B cell (primary cell): ENCODE results near the gene AP1M2. TPM values are rescaled to one million over a fixed set of nuclear protein-coding genes. Genes with fewer than 3 reads are reported as not detected.

ENCODE experiments used
- ATAC-seq: fragments of 200-7000 bp; cut with Tn5 transposase; one replicate; pipeline ENCODE4 v1.10.0; 2021; ENCODE audit warnings: low read depth, mild to moderate bottlenecking, moderate number of reproducible peaks, moderate library complexity
- CTCF ChIA-PET: fragments of 350-600 bp; sonication (Branson Sonifier 250); formaldehyde crosslinking; loops from one replicate; lab custom pipeline; 2021; ENCODE audit warnings: antibody characterized with exemption, inconsistent platforms; lab: Charles Lee
- POLR2A ChIA-PET: fragments of 350-600 bp; sonication (Branson Sonifier 250); formaldehyde crosslinking; loops from one replicate; lab custom pipeline; 2021; ENCODE audit warnings: antibody characterized with exemption; lab: Charles Lee
- DNase-seq: peaks from one replicate; pipeline ENCODE4 v3.0.0; 2013
- H2AFZ ChIP-seq: 2 replicates; pipeline ENCODE4 v1.6.1; 2012; ENCODE audit warnings: mild to moderate bottlenecking, low read depth, low read length; ENCODE audit not compliant: insufficient read depth, poor library complexity, severe bottlenecking
- H3K27ac ChIP-seq, 2 donors: 1 replicate in 1 of 2; 2 replicates in 1 of 2; pipeline ENCODE4 v1.5.1; 2012 to 2013; ENCODE audit warnings: low read length in 2 of 2, mild to moderate bottlenecking in 2 of 2, moderate library complexity in 1 of 2
- H3K27me3 ChIP-seq, 4 experiments: fragments of 200-600 bp in 1 of 4; sonication (generic) in 1 of 4; replicated peaks in 1 of 4; 1 replicate in 2 of 4; 2 replicates in 2 of 4; pipeline versions ENCODE4 v1.6.1 to v1.7.0; 2013 to 2016; ENCODE audit warnings: low read length in 3 of 4, mild to moderate bottlenecking in 2 of 4, mixed read lengths in 1 of 4, moderate library complexity in 1 of 4; ENCODE audit not compliant: insufficient read depth in 4 of 4, control insufficient read depth in 3 of 4; ENCODE audit errors: control extremely low read depth in 1 of 4
- H3K36me3 ChIP-seq, 2 experiments: replicated peaks in 1 of 2; 1 replicate in 1 of 2; 2 replicates in 1 of 2; pipeline versions ENCODE4 v1.6.1 to v1.7.1; 2013; ENCODE audit warnings: low read length in 1 of 2; ENCODE audit not compliant: insufficient read depth in 2 of 2, control insufficient read depth in 1 of 2; ENCODE audit errors: control extremely low read depth in 1 of 2, extremely low read depth in 1 of 2
- H3K4me1 ChIP-seq, 2 donors: fragments of 200-600 bp in 1 of 2; sonication (generic) in 1 of 2; 1 replicate in 1 of 2; 2 replicates in 1 of 2; pipeline versions ENCODE4 v1.5.1 to v1.6.1; 2013 to 2017; ENCODE audit warnings: low read length in 2 of 2; ENCODE audit not compliant: control insufficient read depth in 2 of 2, insufficient read depth in 2 of 2
- H3K4me2 ChIP-seq: replicated peaks from 2 replicates; pipeline ENCODE3; 2012; ENCODE audit warnings: mild to moderate bottlenecking, low read depth, low read length; ENCODE audit not compliant: poor library complexity, severe bottlenecking
- H3K4me3 ChIP-seq, 5 experiments: fragments of 200-600 bp in 1 of 5; sonication (generic) in 1 of 5; 1 replicate in 3 of 5; 2 replicates in 2 of 5; pipeline versions ENCODE4 v1.5.1 to v1.7.0; 2011 to 2016; ENCODE audit warnings: low read length in 4 of 5, mild to moderate bottlenecking in 4 of 5, low read depth in 2 of 5, control low read depth in 1 of 5, moderate library complexity in 1 of 5; ENCODE audit not compliant: insufficient read depth in 1 of 5; ENCODE audit errors: control extremely low read depth in 1 of 5, extremely low read depth in 1 of 5
- H3K79me2 ChIP-seq: fragments of 200-600 bp; sonication (generic); one replicate; pipeline ENCODE4 v1.6.0; 2016; ENCODE audit warnings: low read length; ENCODE audit not compliant: control insufficient read depth, insufficient read depth
- H3K9ac ChIP-seq: fragments of 200-600 bp; sonication (generic); 2 replicates; pipeline ENCODE4 v1.6.1; 2017; ENCODE audit warnings: mild to moderate bottlenecking, low read length, moderate library complexity
- H3K9me3 ChIP-seq, 3 donors: one replicate each; pipeline versions ENCODE4 v1.6.1 to v1.7.1; 2013; ENCODE audit warnings: low read length in 2 of 3; ENCODE audit not compliant: control insufficient read depth in 2 of 3, insufficient read depth in 1 of 3; ENCODE audit errors: control extremely low read depth in 1 of 3
- H4K20me1 ChIP-seq: 2 replicates; pipeline ENCODE4 v1.6.0; 2012; ENCODE audit warnings: mild to moderate bottlenecking, low read length; ENCODE audit not compliant: insufficient read depth, control insufficient read depth, poor library complexity, severe bottlenecking
- H3K27ac Mint-ChIP-seq: one replicate; pipeline ENCODE4 v1.8.0; 2021; ENCODE audit warnings: mixed read lengths
- H3K27me3 Mint-ChIP-seq: one replicate; pipeline ENCODE4 v1.8.0; 2021; ENCODE audit warnings: mixed read lengths
- H3K4me1 Mint-ChIP-seq: one replicate; pipeline ENCODE4 v1.8.0; 2021; ENCODE audit warnings: mixed read lengths
- H3K4me3 Mint-ChIP-seq: one replicate; pipeline ENCODE4 v1.8.0; 2021; ENCODE audit warnings: mixed read lengths
- H3K9me3 Mint-ChIP-seq: one replicate; pipeline ENCODE4 v1.8.0; 2022; ENCODE audit warnings: mixed read lengths; ENCODE audit not compliant: insufficient read depth
- CTCF ChIP-seq: fragments of 200-600 bp; IDR thresholded peaks from one replicate; pipeline ENCODE4 v1.8.0; 2022; ENCODE audit warnings: antibody characterized with exemption, mild to moderate bottlenecking
- EZH2 ChIP-seq: IDR thresholded peaks from 2 replicates; pipeline ENCODE4 v1.6.1; 2012; ENCODE audit warnings: borderline replicate concordance, low read depth, mild to moderate bottlenecking, moderate library complexity, low read length; ENCODE audit not compliant: insufficient read depth, poor library complexity, severe bottlenecking
- WGBS: methylation state at CpG from one replicate; pipeline ENCODE4 v1.1.5; 2013; ENCODE audit warnings: missing lambda C conversion rate; ENCODE audit not compliant: insufficient coverage; 5-methylcytosine and 5-hydroxymethylcytosine counted together
- intact Hi-C: fragments of 100-400 bp; cut with micrococcal nuclease; formaldehyde crosslinking; loops from one replicate; pipeline ENCODE4 v1.10.0; 2022
- polyA plus RNA-seq: library from polyadenylated mRNA; depleted of rRNA; stranded (reverse); fragments of >200 nt; gene quantifications from 2 replicates; pipeline ENCODE4 v1.2.3, GENCODE V29; 2012
- total RNA-seq, 2 donors: library from RNA; stranded (reverse); fragments of 120-200 nt in 1 of 2; gene quantifications; 1 replicate in 1 of 2; 2 replicates in 1 of 2; pipeline versions ENCODE4 v1.2.3 to v1.2.4, GENCODE V29; 2013 to 2022

The AP1M2 gene
- total and polyA plus RNA-seq, 2 donors (not counting 1 experiment from before 2014, with no cell fraction given), result not detected

- peak overlapping the region; percentile 67 for H2AFZ ChIP-seq
- DNase-seq, result peak; percentile 83
- ChIA-PET CTCF (interaction anchor here (0.6 kb wide), 1 partner anchor 169 kb away, joined by 3 read pairs; no protein-coding TSS in a partner anchor), POLR2A (interaction anchor here (0.6 to 2.2 kb wide), 7 partner anchors 12 to 88 kb away, joined by 3 to 16 read pairs (median 4); partner anchors contain the start of genes ATG4D and KEAP1)
- H3K4me3 Mint-ChIP-seq, result peak overlapping the region; percentile 95
- H3K27ac ChIP-seq, result peak overlapping the region; percentile 79 to 80
- peaks cover 51% of the 10 kb centered on the region for H3K79me2 ChIP-seq
- WGBS, result 8% methylated on average over 10 of the region's 10 CpGs
- H4K20me1 ChIP-seq, result peaks cover 49% of the 10 kb centered on the region
- no peaks in the 10 kb centered on the region for H3K9me3 ChIP-seq
- H3K27me3 Mint-ChIP-seq, result no peaks in the 10 kb centered on the region
- peak overlapping the region; percentile 96 for H3K27ac Mint-ChIP-seq
- peak overlapping the region; percentile 82 for H3K4me2 ChIP-seq
- H3K4me3 ChIP-seq, result peak overlapping the region; percentile 45 to 99 (median 92)
- peaks cover 44% of the 10 kb centered on the region for H3K4me1 Mint-ChIP-seq
- H3K27me3 ChIP-seq, result no peaks in the 10 kb centered on the region
- H3K9me3 Mint-ChIP-seq, result no peaks in the 10 kb centered on the region
- intact Hi-C loops, result loop anchor here (1.0 to 5.0 kb wide), 3 partner anchors 11 to 148 kb away; no protein-coding TSS in a partner anchor
- no peak for ATAC-seq
- H3K36me3 ChIP-seq, result peaks cover 2 to 25% of the 10 kb centered on the region in 2 experiments
- peaks cover 28 to 41% of the 10 kb centered on the region in 2 donors for H3K4me1 ChIP-seq
- TF ChIP-seq CTCF, result no peak
- TF ChIP-seq EZH2, result no peak
- H3K9ac ChIP-seq, result peak overlapping the region; percentile 87
Measured at GRCh38 chr19:10565028-10565566, 22.0 kb downstream of the AP1M2 start.

- DNase-seq (no peak), ATAC-seq (no peak)
- Histone ChIP-seq H2AFZ (no peak overlapping the region), H3K4me2 (no peak overlapping the region), H3K27me3 (no peaks in the 10 kb centered on the region), H3K36me3 (peaks cover 2 to 42% of the 10 kb centered on the region in 2 experiments), H4K20me1 (peaks cover 58% of the 10 kb centered on the region), H3K79me2 (peaks cover 51% of the 10 kb centered on the region), H3K9ac (no peak overlapping the region), H3K4me1 (peaks cover 24 to 28% of the 10 kb centered on the region in 2 donors), H3K27ac (no peak overlapping the region), H3K9me3 (no peaks in the 10 kb centered on the region), H3K4me3 (no peak overlapping the region)
- ChIA-PET POLR2A (interaction anchor here (0.8 to 2.3 kb wide), 2 partner anchors 9 to 148 kb away, joined by 3 to 6 read pairs; no protein-coding TSS in a partner anchor), CTCF (interaction anchor here (1.2 to 1.6 kb wide), 3 partner anchors 11 to 82 kb away, joined by 4 to 10 read pairs (median 5); no protein-coding TSS in a partner anchor)
- no peak overlapping the region for H3K27ac Mint-ChIP-seq
- intact Hi-C loops, result no loop called here
- H3K4me1 Mint-ChIP-seq, result peaks cover 29% of the 10 kb centered on the region
- TF ChIP-seq EZH2 (no peak), CTCF (no peak)
- no peaks in the 10 kb centered on the region for H3K9me3 Mint-ChIP-seq
- H3K27me3 Mint-ChIP-seq, result no peaks in the 10 kb centered on the region
- no peak overlapping the region for H3K4me3 Mint-ChIP-seq
- 100% methylated on average over 3 of the region's 5 CpGs for WGBS
Measured at GRCh38 chr19:10562609-10563008, 24.5 kb downstream of the AP1M2 start.
